Endothelial cell of umbilical vein (primary cell): ENCODE measurements around the gene C1QBP. TPM values are rescaled to one million over a fixed set of nuclear protein-coding genes. Genes with fewer than 3 reads are reported as not detected.

Source experiments
- BruUV-seq: library from RNA; stranded (reverse); fragments of 400-500 nt; replicated peaks from 2 replicates; lab custom pipeline; 2021; lab: Mats Ljungman, UMichigan
- CTCF ChIA-PET: fragments of 300-600, 350-600 bp; sonication (Branson Sonifier 250); formaldehyde crosslinking; loops from one replicate; lab custom pipeline; 2021; ENCODE audit warnings: antibody characterized with exemption, inconsistent platforms; lab: Charles Lee
- POLR2A ChIA-PET: fragments of 300-600, 350-600 bp; sonication (Branson Sonifier 250); formaldehyde crosslinking; loops from one replicate; lab custom pipeline; 2021; ENCODE audit warnings: antibody characterized with exemption, inconsistent platforms; lab: Charles Lee
- DNase-seq: peaks from one replicate; pipeline ENCODE4 v3.0.0-alpha.2; 2011; ENCODE audit warnings: low read depth, low spot score
- FAIRE-seq: peaks from 2 replicates; lab custom pipeline; 2011; peaks lifted over from hg19 to GRCh38; lab: Jason Lieb, UNC
- H2AFZ ChIP-seq: 2 replicates; pipeline ENCODE4 v1.6.0; 2012; ENCODE audit warnings: low read depth, low read length, control low read depth, inconsistent platforms
- H3K27ac ChIP-seq: 2 replicates; pipeline ENCODE4 v1.5.1; 2011; ENCODE audit warnings: low read depth, mild to moderate bottlenecking, control low read depth, low read length, moderate library complexity; ENCODE audit not compliant: insufficient read depth
- H3K27me3 ChIP-seq, 2 experiments: 2 replicates each; pipeline versions ENCODE4 v1.6.0 to v1.6.1; 2011; ENCODE audit warnings: low read length in 2 of 2, mixed read lengths in 1 of 2; ENCODE audit not compliant: control insufficient read depth in 2 of 2, insufficient read depth in 2 of 2
- H3K36me3 ChIP-seq, 2 experiments: 2 replicates in 1 of 2; 3 replicates in 1 of 2; pipeline ENCODE4 v1.5.1; 2011; ENCODE audit warnings: low read length in 2 of 2, mild to moderate bottlenecking in 1 of 2, moderate library complexity in 1 of 2; ENCODE audit not compliant: control insufficient read depth in 2 of 2, insufficient read depth in 2 of 2; ENCODE audit errors: extremely low read depth in 1 of 2
- H3K4me1 ChIP-seq: 3 replicates; pipeline ENCODE4 v1.5.1; 2011; ENCODE audit warnings: mild to moderate bottlenecking, low read length; ENCODE audit not compliant: control insufficient read depth, insufficient read depth; ENCODE audit errors: extremely low read depth
- H3K4me2 ChIP-seq: 2 replicates; pipeline ENCODE4 v1.6.1; 2011; ENCODE audit warnings: low read length, control low read depth, mixed read lengths; ENCODE audit not compliant: insufficient read depth
- H3K4me3 ChIP-seq, 3 experiments: fragments of 200-600 bp in 1 of 3; sonication (generic), shearing (Covaris generic) in 1 of 3; replicated peaks in 1 of 3; 2 replicates each; pipeline ENCODE4 v1.5.1; 2011 to 2016; ENCODE audit warnings: control low read depth in 3 of 3, low read length in 3 of 3, mild to moderate bottlenecking in 2 of 3, inconsistent platforms in 1 of 3, low read depth in 1 of 3, moderate library complexity in 1 of 3; ENCODE audit not compliant: insufficient read depth in 1 of 3
- H3K79me2 ChIP-seq: 2 replicates; pipeline ENCODE4 v1.6.0; 2012; ENCODE audit warnings: low read length, inconsistent platforms; ENCODE audit not compliant: control insufficient read depth, insufficient read depth
- H3K9ac ChIP-seq: replicated peaks from 2 replicates; pipeline ENCODE3; 2011; ENCODE audit warnings: low read length, control low read depth; ENCODE audit not compliant: insufficient read depth; ENCODE audit errors: extremely low read depth
- H3K9me1 ChIP-seq: replicated peaks from 3 replicates; pipeline ENCODE4 v1.6.0; 2011; ENCODE audit warnings: mild to moderate bottlenecking, low read length; ENCODE audit not compliant: control insufficient read depth, insufficient read depth; ENCODE audit errors: extremely low read depth
- H3K9me3 ChIP-seq: replicated peaks from 2 replicates; pipeline ENCODE4 v1.5.1; 2012; ENCODE audit warnings: low read length, inconsistent platforms; ENCODE audit not compliant: control insufficient read depth, insufficient read depth
- H4K20me1 ChIP-seq: replicated peaks from 2 replicates; pipeline ENCODE3; 2011; ENCODE audit warnings: mild to moderate bottlenecking, low read length; ENCODE audit not compliant: control insufficient read depth, insufficient read depth; ENCODE audit errors: extremely low read depth
- CTCF ChIP-seq, 2 donors: IDR thresholded peaks; 1 replicate in 1 of 2; 2 replicates in 1 of 2; pipeline ENCODE4 v1.5.1; 2011; ENCODE audit warnings: low read length in 2 of 2, mild to moderate bottlenecking in 2 of 2, moderate library complexity in 2 of 2, control low read depth in 1 of 2, inconsistent platforms in 1 of 2, low read depth in 1 of 2; ENCODE audit not compliant: insufficient read depth in 1 of 2; ENCODE audit errors: extremely low read depth in 1 of 2
- EZH2 ChIP-seq: IDR thresholded peaks from 2 replicates; pipeline ENCODE4 v1.6.1; 2012; ENCODE audit warnings: borderline replicate concordance, low read depth, mild to moderate bottlenecking, moderate library complexity, low read length, inconsistent platforms; ENCODE audit not compliant: severe bottlenecking
- FOS ChIP-seq: IDR thresholded peaks from 2 replicates; pipeline ENCODE4 v1.6.1; 2011; ENCODE audit warnings: mild to moderate bottlenecking, low read length, moderate library complexity, borderline replicate concordance; ENCODE audit not compliant: insufficient read depth
- GATA2 ChIP-seq: IDR thresholded peaks from 2 replicates; pipeline ENCODE4 v1.7.0; 2011; ENCODE audit warnings: low read depth, mild to moderate bottlenecking, moderate library complexity, mixed read lengths, low read length; ENCODE audit not compliant: insufficient read length, insufficient read depth
- JUN ChIP-seq: IDR thresholded peaks from 2 replicates; pipeline ENCODE4 v1.6.1; 2011; ENCODE audit warnings: borderline replicate concordance, low read depth; ENCODE audit not compliant: insufficient read length, insufficient read depth
- MAX ChIP-seq: IDR thresholded peaks from 2 replicates; pipeline ENCODE4 v1.6.1; 2011; ENCODE audit not compliant: insufficient read depth, insufficient read length
- MYC ChIP-seq: IDR thresholded peaks from one replicate; pipeline ENCODE4 v1.6.1; 2011; ENCODE audit warnings: mild to moderate bottlenecking, low read depth, low read length
- POLR2A ChIP-seq: IDR thresholded peaks from 2 replicates; pipeline ENCODE4 v1.6.1; 2012; ENCODE audit warnings: low read depth, mild to moderate bottlenecking, control low read depth, low read length
- POLR2AphosphoS5 ChIP-seq: IDR thresholded peaks from 2 replicates; pipeline ENCODE4 v1.6.1; 2012; ENCODE audit warnings: low read depth, mild to moderate bottlenecking, control low read depth, low read length, moderate library complexity; ENCODE audit not compliant: insufficient read depth
- dilution Hi-C: fragments of 300-500 bp; cut with MboI; formaldehyde crosslinking; loops from one replicate; pipeline ENCODE4 v1.15.0; 2019; ENCODE audit warnings: low sequenced_read_pairs; ENCODE audit not compliant: extremely low pct_ligation_motif_present
- intact Hi-C: fragments of 100-400 bp; cut with micrococcal nuclease; formaldehyde crosslinking; loops from one replicate; pipeline ENCODE4 v1.10.0; 2022
- polyA plus RNA-seq, 4 experiments: library from polyadenylated mRNA; depleted of rRNA in 3 of 4; stranded (reverse) in 3 of 4; unstranded in 1 of 4; fragments of >200 nt; gene quantifications; 2 replicates each; pipeline versions ENCODE4 v1.2.1 to v1.2.3, GENCODE V29; 2011 to 2012; ENCODE audit warnings: missing spikeins in 1 of 4
- total RNA-seq: library from RNA; stranded (reverse); gene quantifications from 2 replicates; pipeline ENCODE4 v1.2.3, GENCODE V29; 2021

Gene C1QBP
- total and polyA plus RNA-seq, 2 donors (not counting 3 experiments of a cell fraction or from before 2014, with no cell fraction given): 144 to 218 TPM

- Histone ChIP-seq H3K4me3 (no peak overlapping the region), H3K4me1 (peaks cover 9% of the 10 kb centered on the region), H3K9ac (no peak overlapping the region), H3K27ac (no peak overlapping the region), H3K27me3 (no peaks in the 10 kb centered on the region), H3K4me2 (no peak overlapping the region), H2AFZ (no peak overlapping the region), H3K36me3 (peaks cover 26 to 38% of the 10 kb centered on the region in 2 experiments), H4K20me1 (no peaks in the 10 kb centered on the region), H3K9me1 (no peaks in the 10 kb centered on the region), H3K79me2 (peaks cover 26% of the 10 kb centered on the region), H3K9me3 (no peaks in the 10 kb centered on the region)
- no TSS peak for BruUV-seq
- DNase-seq (no peak), FAIRE-seq (no peak)
- CTCF ChIA-PET: no interaction called here
- POLR2A ChIA-PET: no interaction called here
- dilution Hi-C loops: no loop called here
- intact Hi-C loops: no loop called here
- no peak for TF ChIP-seq MAX
- no peak for TF ChIP-seq MYC
- no peak for TF ChIP-seq EZH2
- TF ChIP-seq JUN: no peak
- TF ChIP-seq POLR2A: no peak
- TF ChIP-seq CTCF (IDR thresholded peaks at IDR 0.05; ENCODE audit: extremely low read depth in 1 of 2, insufficient read depth in 1 of 2, low read depth in 1 of 2, low read length in 2 of 2): no peak
- TF ChIP-seq GATA2: no peak
- no peak for TF ChIP-seq POLR2AphosphoS5
- no peak for TF ChIP-seq FOS
Observed at GRCh38 chr17:5410594-5411272, 28.2 kb downstream of the C1QBP start.
